K562 (cell line): ENCODE measurements around the gene DCTN1. TPM values are rescaled to one million over a fixed set of nuclear protein-coding genes. Genes with fewer than 3 reads are reported as not detected.
A peak's percentile ranks its signal among the peaks of the same experiment; 100 is the strongest.

Experiments used
- ATAC-seq: fragments of 200-7000 bp; cut with Tn5 transposase; 3 replicates; pipeline ENCODE4 v1.9.1; 2020; ENCODE audit warnings: moderate library complexity
- BruUV-seq: library from RNA; stranded (reverse); fragments of 400-500 nt; replicated peaks from 2 replicates; lab custom pipeline; 2021; lab: Mats Ljungman, UMichigan
- CTCF ChIA-PET: fragments of 300-600 bp; formaldehyde crosslinking; extraction: SDS; loops from one replicate; lab custom pipeline; 2021; ENCODE audit warnings: low intra/inter-chr PET ratio; lab: Yijun Ruan, JAX
- POLR2A ChIA-PET: fragments of 300-600, 350-650 bp; sonication (Branson Sonifier 250); formaldehyde crosslinking; extraction: SDS; loops from one replicate; lab custom pipeline; 2021; ENCODE audit warnings: antibody characterized with exemption, inconsistent platforms; lab: Yijun Ruan, JAX
- DNase-seq, 4 experiments: peaks; one replicate each; pipeline versions ENCODE4 v3.0.0 to v3.0.0-alpha.2; 2011 to 2018; ENCODE audit warnings: low spot score in 3 of 4, mixed read lengths in 3 of 4; ENCODE audit errors: extremely low read depth in 1 of 4
- FAIRE-seq: peaks from 2 replicates; lab custom pipeline; 2011; peaks lifted over from hg19 to GRCh38; lab: Jason Lieb, UNC
- H2AFZ ChIP-seq: 2 replicates; pipeline ENCODE4 v1.6.0; 2011; ENCODE audit warnings: low read depth, low read length, control low read depth, inconsistent platforms
- H3K27ac ChIP-seq: fragments of 200-600 bp; 3 replicates; pipeline ENCODE4 v1.8.0; 2011; ENCODE audit warnings: low read depth, mild to moderate bottlenecking, control low read depth, inconsistent platforms, low read length, moderate library complexity, mixed read lengths; ENCODE audit errors: extremely low read depth
- H3K27me3 ChIP-seq, 2 experiments: fragments of 300-600 bp in 1 of 2; 2 replicates in 1 of 2; 3 replicates in 1 of 2; pipeline versions ENCODE4 v1.6.0 to v1.8.0; 2011; ENCODE audit warnings: inconsistent platforms in 2 of 2, low read length in 2 of 2, mild to moderate bottlenecking in 1 of 2, mixed read lengths in 1 of 2, moderate library complexity in 1 of 2; ENCODE audit not compliant: control insufficient read depth in 2 of 2, insufficient read depth in 2 of 2
- H3K36me3 ChIP-seq: fragments of 300-600 bp; 3 replicates; pipeline ENCODE4 v1.8.0; 2011; ENCODE audit warnings: mild to moderate bottlenecking, low read length, inconsistent platforms; ENCODE audit not compliant: control insufficient read depth, insufficient read depth
- H3K4me1 ChIP-seq, 2 experiments: fragments of 200-600 bp in 1 of 2; replicated peaks in 1 of 2; 2 replicates in 1 of 2; 3 replicates in 1 of 2; pipeline versions ENCODE4 v1.5.1 to v1.8.0; 2011; ENCODE audit warnings: inconsistent platforms in 2 of 2, low read length in 2 of 2, mild to moderate bottlenecking in 1 of 2, mixed read lengths in 1 of 2, moderate library complexity in 1 of 2; ENCODE audit not compliant: control insufficient read depth in 2 of 2, insufficient read depth in 2 of 2
- H3K4me2 ChIP-seq: 2 replicates; pipeline ENCODE4 v1.6.1; 2011; ENCODE audit warnings: low read length, control low read depth, inconsistent platforms, mixed read lengths; ENCODE audit not compliant: insufficient read depth
- H3K4me3 ChIP-seq: fragments of 200-600 bp; sonication (generic), shearing (Covaris generic); 2 replicates; pipeline ENCODE4 v1.5.1; 2016; ENCODE audit warnings: control low read depth, inconsistent platforms
- H3K79me2 ChIP-seq: fragments of 200-600 bp; 3 replicates; pipeline ENCODE4 v1.8.0; 2011; ENCODE audit warnings: low read length, inconsistent platforms; ENCODE audit not compliant: control insufficient read depth, insufficient read depth
- H3K9ac ChIP-seq, 2 experiments: 2 replicates each; pipeline versions ENCODE4 v1.6.0 to v1.6.1; 2011; ENCODE audit warnings: low read depth in 2 of 2, low read length in 2 of 2, control low read depth in 1 of 2, inconsistent platforms in 1 of 2, mild to moderate bottlenecking in 1 of 2, mixed read lengths in 1 of 2; ENCODE audit not compliant: insufficient read depth in 1 of 2
- H3K9me1 ChIP-seq: one replicate; pipeline ENCODE4 v1.6.0; 2011; ENCODE audit warnings: inconsistent platforms, mild to moderate bottlenecking, low read length, moderate library complexity; ENCODE audit not compliant: control insufficient read depth, insufficient read depth
- H3K9me3 ChIP-seq: replicated peaks from 2 replicates; pipeline ENCODE4 v1.5.1; 2011; ENCODE audit warnings: low read depth, low read length, inconsistent platforms; ENCODE audit not compliant: control insufficient read depth, insufficient read depth
- H4K20me1 ChIP-seq: replicated peaks from 2 replicates; pipeline ENCODE4 v1.6.1; 2011; ENCODE audit warnings: low read length, inconsistent platforms, mixed read lengths; ENCODE audit not compliant: control insufficient read depth, insufficient read depth
- ATF1 ChIP-seq, 2 experiments: fragments of 450-650 bp in 1 of 2; IDR thresholded peaks; 2 replicates each; pipeline ENCODE4 v1.6.1; 2016; ENCODE audit warnings: missing compliant biosample characterization in 1 of 2, missing genetic modification characterization in 1 of 2
- ATF7 ChIP-seq: fragments of 450-650 bp; IDR thresholded peaks from 2 replicates; pipeline ENCODE4 v1.7.1; 2014; ENCODE audit warnings: mild to moderate bottlenecking, moderate library complexity
- CREB1 ChIP-seq, 2 experiments: sonication (generic) in 1 of 2; formaldehyde crosslinking in 1 of 2; IDR thresholded peaks; 2 replicates each; pipeline versions ENCODE4 v1.6.1 to v1.8.0; 2012 to 2022; ENCODE audit warnings: inconsistent platforms in 1 of 2, mild to moderate bottlenecking in 1 of 2, missing genetic modification reagents in 1 of 2, moderate library complexity in 1 of 2
- CREM ChIP-seq: IDR thresholded peaks from 2 replicates; pipeline ENCODE4 v1.6.1; 2014; ENCODE audit warnings: antibody characterized with exemption, low read depth
- JUND ChIP-seq, 2 experiments: IDR thresholded peaks; 2 replicates in 1 of 2; 3 replicates in 1 of 2; pipeline ENCODE4 v1.6.1; 2011; ENCODE audit warnings: borderline replicate concordance in 2 of 2, low read depth in 2 of 2, low read length in 2 of 2, improper control_type of control experiment in 1 of 2, missing biosample characterization in 1 of 2, missing genetic modification characterization in 1 of 2, missing genetic modification reagents in 1 of 2
- MEIS2 ChIP-seq: fragments of 450-650 bp; IDR thresholded peaks from 2 replicates; pipeline ENCODE4 v1.6.1; 2014; ENCODE audit warnings: mild to moderate bottlenecking; ENCODE audit not compliant: partially characterized antibody
- NRF1 ChIP-seq, 2 experiments: fragments of 450-650 bp; IDR thresholded peaks in 1 of 2; conservative IDR thresholded peaks in 1 of 2; 2 replicates each; pipeline ENCODE4 v1.6.1; 2014; ENCODE audit warnings: mild to moderate bottlenecking in 2 of 2
- POLR2AphosphoS5 ChIP-seq: IDR thresholded peaks from 2 replicates; pipeline ENCODE4 v1.6.1; 2011; ENCODE audit warnings: mild to moderate bottlenecking, low read depth, low read length, moderate library complexity; ENCODE audit not compliant: control insufficient read depth, insufficient read depth
- RFX1 ChIP-seq: fragments of 450-650 bp; IDR thresholded peaks from 2 replicates; pipeline ENCODE4 v1.6.1; 2016; ENCODE audit warnings: mild to moderate bottlenecking, moderate library complexity
- SMAD4 ChIP-seq: fragments of 250-450 bp; sonication (Bioruptor Pico); conservative IDR thresholded peaks from 2 replicates; pipeline ENCODE4 v1.8.0; 2021; ENCODE audit warnings: inconsistent platforms, mild to moderate bottlenecking, moderate library complexity
- TAF9B ChIP-seq: fragments of 450-650 bp; IDR thresholded peaks from 2 replicates; pipeline ENCODE4 v1.6.1; 2018; ENCODE audit warnings: mild to moderate bottlenecking; ENCODE audit not compliant: partially characterized antibody
- ZNF408 ChIP-seq: fragments of 250-450 bp; sonication (Bioruptor Pico); IDR thresholded peaks from 2 replicates; pipeline ENCODE4 v1.4.0; 2020; ENCODE audit warnings: low read depth, mild to moderate bottlenecking, moderate library complexity
- WGBS: fragments of 100-300 bp; shearing (Covaris generic); methylation state at CpG from one replicate; pipeline ENCODE4 v1.1.6; 2016; ENCODE audit warnings: low coverage, mixed read lengths; ENCODE audit not compliant: insufficient coverage; ENCODE audit errors: missing lambda C conversion rate; 5-methylcytosine and 5-hydroxymethylcytosine counted together
- in situ Hi-C: fragments of 300-500 bp; cut with MboI; formaldehyde crosslinking; loops from 4 replicates; pipeline ENCODE4 v1.15.0; 2018; ENCODE audit warnings: inconsistent platforms, mixed read lengths
- intact Hi-C: fragments of 100-400 bp; cut with micrococcal nuclease; formaldehyde crosslinking; loops from 2 replicates; pipeline ENCODE4 v1.14.2; 2022
- polyA plus RNA-seq, 8 experiments: library from polyadenylated mRNA; depleted of rRNA in 4 of 8; stranded (reverse) in 5 of 8; unstranded in 3 of 8; fragments of >200 nt; fragmentation: Nextera tagmentation in 2 of 8; fragmentation: Illumina TruSeq in 1 of 8; extraction: Ambion mirVana in 2 of 8; extraction: Trizol in 1 of 8; gene quantifications; 2 replicates each; pipeline versions ENCODE4 v1.2.1 to v1.2.3, GENCODE V29; 2011 to 2014; ENCODE audit warnings: inconsistent platforms in 1 of 8, missing spikeins in 1 of 8
- total RNA-seq, 7 experiments: library from RNA; depleted of rRNA in 6 of 7; stranded (reverse); fragments of >200 nt in 6 of 7; fragmentation: Illumina TruSeq in 2 of 7; extraction: Trizol in 2 of 7; gene quantifications; 2 replicates each; pipeline versions ENCODE4 v1.2.1 to v1.2.3, GENCODE V29; 2011 to 2021; ENCODE audit warnings: low replicate concordance in 1 of 7
- TF ChIP-seq, protein P1 (sequence below): fragments of 250-450 bp; sonication (Bioruptor Pico); IDR thresholded peaks from 2 replicates; pipeline ENCODE4 v1.9.0; 2021; ENCODE audit warnings: mild to moderate bottlenecking
- TF ChIP-seq, protein P2 (sequence below): IDR thresholded peaks from 2 replicates; pipeline ENCODE4 v1.6.1; 2012; ENCODE audit warnings: low read depth, low read length, improper control_type of control experiment, borderline replicate concordance
- TF ChIP-seq, protein P3 (sequence below), 2 experiments: fragments of 450-650 bp in 1 of 2; sonication (generic) in 1 of 2; formaldehyde crosslinking in 1 of 2; IDR thresholded peaks in 1 of 2; conservative IDR thresholded peaks in 1 of 2; 2 replicates each; pipeline versions ENCODE4 v1.6.1 to v1.8.1; 2016 to 2023; ENCODE audit warnings: mild to moderate bottlenecking in 2 of 2, moderate library complexity in 2 of 2, inconsistent platforms in 1 of 2, missing genetic modification reagents in 1 of 2
- TF ChIP-seq, protein P4 (sequence below): IDR thresholded peaks from 2 replicates; pipeline ENCODE4 v1.6.1; 2014; ENCODE audit warnings: antibody characterized with exemption

The DCTN1 gene
- total and polyA plus RNA-seq, 9 of the 15 experiments (the other 6 are each of a cell fraction or from before 2014, with no cell fraction given), result 23.9 to 71.7 (median 45.0) TPM

DNA sequence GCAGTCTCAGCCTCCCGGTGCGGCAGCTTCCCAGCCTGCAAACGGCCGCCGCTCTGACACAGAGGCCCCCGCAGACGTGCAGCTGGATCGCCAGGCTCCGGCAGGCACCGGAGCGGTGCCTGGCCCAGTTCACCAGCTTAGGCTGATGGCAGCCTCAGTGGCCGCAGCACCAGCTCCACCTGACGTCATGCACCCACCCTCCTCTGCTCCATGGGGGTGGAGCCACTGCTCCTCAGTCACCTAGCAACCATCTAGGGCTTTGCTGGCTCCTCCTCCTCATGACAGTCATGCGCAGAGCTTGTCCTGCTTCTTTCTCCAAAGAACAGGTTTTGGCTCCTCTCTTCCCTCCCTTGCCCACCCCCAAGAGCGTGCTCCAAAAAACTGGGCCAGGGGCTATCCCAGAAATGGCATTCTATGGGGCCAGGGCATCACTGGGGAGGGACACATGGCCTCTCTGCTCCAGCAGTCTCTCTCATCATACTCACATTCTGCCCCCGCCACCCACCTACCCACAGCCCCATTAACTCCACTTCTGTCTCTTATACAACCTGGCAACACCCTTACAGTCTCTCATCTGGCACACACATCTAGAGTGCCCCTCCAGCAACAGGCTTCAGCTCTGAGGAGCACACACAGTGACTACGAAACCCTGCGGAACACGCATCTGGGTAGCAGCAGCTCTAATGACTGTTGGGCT lies 5.5 kb downstream of the DCTN1 start:
- DNase-seq, result peak; percentile 76 to 93 (median 89)
- no peak overlapping the region for H3K4me2 ChIP-seq
- no peaks in the 10 kb centered on the region for H3K9me3 ChIP-seq
- no peak overlapping the region for H3K27ac ChIP-seq
- peak; percentile 100 for ATAC-seq
- no peak for TF ChIP-seq ATF1 (CRISPR knock-in tag; IDR thresholded peaks at IDR 0.05)
- peak; percentile 63 for TF ChIP-seq ATF1 (tag; IDR thresholded peaks at IDR 0.05)
- no peak for TF ChIP-seq SMAD4 (CRISPR knock-in tag)
- peak; percentile 91 to 92 for TF ChIP-seq NRF1 (conservative IDR thresholded peaks at IDR 0.05 in 1 of 2, IDR thresholded peaks at IDR 0.05 in 1 of 2)
- TF ChIP-seq, protein P1, sequence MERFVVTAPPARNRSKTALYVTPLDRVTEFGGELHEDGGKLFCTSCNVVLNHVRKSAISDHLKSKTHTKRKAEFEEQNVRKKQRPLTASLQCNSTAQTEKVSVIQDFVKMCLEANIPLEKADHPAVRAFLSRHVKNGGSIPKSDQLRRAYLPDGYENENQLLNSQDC, result no peak
- TF ChIP-seq, protein P2, sequence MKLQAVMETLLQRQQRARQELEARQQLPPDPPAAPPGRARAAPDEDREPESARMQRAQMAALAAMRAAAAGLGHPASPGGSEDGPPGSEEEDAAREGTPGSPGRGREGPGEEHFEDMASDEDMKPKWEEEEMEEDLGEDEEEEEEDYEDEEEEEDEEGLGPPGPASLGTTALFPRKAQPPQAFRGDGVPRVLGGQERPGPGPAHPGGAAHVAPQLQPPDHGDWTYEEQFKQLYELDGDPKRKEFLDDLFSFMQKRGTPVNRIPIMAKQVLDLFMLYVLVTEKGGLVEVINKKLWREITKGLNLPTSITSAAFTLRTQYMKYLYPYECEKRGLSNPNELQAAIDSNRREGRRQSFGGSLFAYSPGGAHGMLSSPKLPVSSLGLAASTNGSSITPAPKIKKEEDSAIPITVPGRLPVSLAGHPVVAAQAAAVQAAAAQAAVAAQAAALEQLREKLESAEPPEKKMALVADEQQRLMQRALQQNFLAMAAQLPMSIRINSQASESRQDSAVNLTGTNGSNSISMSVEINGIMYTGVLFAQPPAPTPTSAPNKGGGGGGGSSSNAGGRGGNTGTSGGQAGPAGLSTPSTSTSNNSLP, result no peak
- peak; percentile 43 for TF ChIP-seq JUND (IDR thresholded peaks at IDR 0.05; ENCODE audit: borderline replicate concordance, low read depth, low read length)
- peak; percentile 36; the same call in 1 of the 3 replicates for TF ChIP-seq JUND (tag; IDR thresholded peaks at IDR 0.05; ENCODE audit: borderline replicate concordance, low read depth, low read length)
- TF ChIP-seq, protein P3, sequence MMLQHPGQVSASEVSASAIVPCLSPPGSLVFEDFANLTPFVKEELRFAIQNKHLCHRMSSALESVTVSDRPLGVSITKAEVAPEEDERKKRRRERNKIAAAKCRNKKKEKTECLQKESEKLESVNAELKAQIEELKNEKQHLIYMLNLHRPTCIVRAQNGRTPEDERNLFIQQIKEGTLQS (IDR thresholded peaks at IDR 0.05), result peak; percentile 54; the same call in 1 of the 2 replicates
- TF ChIP-seq, protein P3 (CRISPR knock-in tag; conservative IDR thresholded peaks at IDR 0.05), result no peak
- no peak for TF ChIP-seq TAF9B
- TF ChIP-seq, protein P4, sequence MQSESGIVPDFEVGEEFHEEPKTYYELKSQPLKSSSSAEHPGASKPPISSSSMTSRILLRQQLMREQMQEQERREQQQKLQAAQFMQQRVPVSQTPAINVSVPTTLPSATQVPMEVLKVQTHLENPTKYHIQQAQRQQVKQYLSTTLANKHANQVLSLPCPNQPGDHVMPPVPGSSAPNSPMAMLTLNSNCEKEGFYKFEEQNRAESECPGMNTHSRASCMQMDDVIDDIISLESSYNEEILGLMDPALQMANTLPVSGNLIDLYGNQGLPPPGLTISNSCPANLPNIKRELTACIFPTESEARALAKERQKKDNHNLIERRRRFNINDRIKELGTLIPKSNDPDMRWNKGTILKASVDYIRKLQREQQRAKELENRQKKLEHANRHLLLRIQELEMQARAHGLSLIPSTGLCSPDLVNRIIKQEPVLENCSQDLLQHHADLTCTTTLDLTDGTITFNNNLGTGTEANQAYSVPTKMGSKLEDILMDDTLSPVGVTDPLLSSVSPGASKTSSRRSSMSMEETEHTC, result no peak
- peak; percentile 89 for TF ChIP-seq ATF7
- TF ChIP-seq MEIS2, result peak; percentile 48
- TF ChIP-seq CREM, result peak; percentile 67
- TF ChIP-seq ZNF408 (CRISPR knock-in tag), result no peak
- peak; percentile 91 for TF ChIP-seq RFX1
- TF ChIP-seq POLR2AphosphoS5, result no peak
- 0 out of 2 replicates have a peak, but pooled peaks have one; percentile 21 for TF ChIP-seq CREB1 (IDR thresholded peaks at IDR 0.05)
- TF ChIP-seq CREB1 (CRISPR knock-in tag; IDR thresholded peaks at IDR 0.05), result no peak
- intact Hi-C loops, result no loop called here
- peaks cover 4 to 16% of the 10 kb centered on the region in 2 experiments; a peak in 3 of 5 replicates for H3K4me1 ChIP-seq
- no peaks in the 10 kb centered on the region for H3K9me1 ChIP-seq
- FAIRE-seq, result peak; percentile 91
- H3K9ac ChIP-seq, result no peak overlapping the region
- no peak overlapping the region for H3K4me3 ChIP-seq
- ChIA-PET POLR2A (interaction anchor here (0.6 to 1.0 kb wide), 4 partner anchors 15 to 176 kb away, joined by 3 to 5 read pairs (median 4); no protein-coding TSS in a partner anchor), CTCF (no interaction called here)
- no peaks in the 10 kb centered on the region for H3K27me3 ChIP-seq
- 66% methylated on average over 18 of the region's 19 CpGs for WGBS
- no TSS peak for BruUV-seq
- H4K20me1 ChIP-seq, result no peaks in the 10 kb centered on the region; the same call in none of the 2 replicates
- H2AFZ ChIP-seq, result no peak overlapping the region
- peaks cover 29% of the 10 kb centered on the region; the same call in 2 of the 3 replicates for H3K36me3 ChIP-seq
- in situ Hi-C loops, result no loop called here
- H3K79me2 ChIP-seq, result no peaks in the 10 kb centered on the region
